Femur (tissue), 1 donor: Measurements from ENCODE around the gene PNPLA1.

Source experiments
- DNase-seq: peaks from one replicate; pipeline ENCODE4 v3.0.0-alpha.2; 2017

Gene PNPLA1, protein sequence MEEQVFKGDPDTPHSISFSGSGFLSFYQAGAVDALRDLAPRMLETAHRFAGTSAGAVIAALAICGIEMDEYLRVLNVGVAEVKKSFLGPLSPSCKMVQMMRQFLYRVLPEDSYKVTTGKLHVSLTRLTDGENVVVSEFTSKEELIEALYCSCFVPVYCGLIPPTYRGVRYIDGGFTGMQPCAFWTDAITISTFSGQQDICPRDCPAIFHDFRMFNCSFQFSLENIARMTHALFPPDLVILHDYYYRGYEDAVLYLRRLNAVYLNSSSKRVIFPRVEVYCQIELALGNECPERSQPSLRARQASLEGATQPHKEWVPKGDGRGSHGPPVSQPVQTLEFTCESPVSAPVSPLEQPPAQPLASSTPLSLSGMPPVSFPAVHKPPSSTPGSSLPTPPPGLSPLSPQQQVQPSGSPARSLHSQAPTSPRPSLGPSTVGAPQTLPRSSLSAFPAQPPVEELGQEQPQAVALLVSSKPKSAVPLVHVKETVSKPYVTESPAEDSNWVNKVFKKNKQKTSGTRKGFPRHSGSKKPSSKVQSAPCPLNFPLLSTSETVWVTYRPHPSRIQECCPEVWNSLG

GRCh38 chr6:36269834-36270705, at the start of gene PNPLA1:
TSS of gene PNPLA1 (plus strand) at chr6:36270060. CDS start at chr6:36270460, 400 bp downstream.
- DNase-seq, result no peak

DNA sequence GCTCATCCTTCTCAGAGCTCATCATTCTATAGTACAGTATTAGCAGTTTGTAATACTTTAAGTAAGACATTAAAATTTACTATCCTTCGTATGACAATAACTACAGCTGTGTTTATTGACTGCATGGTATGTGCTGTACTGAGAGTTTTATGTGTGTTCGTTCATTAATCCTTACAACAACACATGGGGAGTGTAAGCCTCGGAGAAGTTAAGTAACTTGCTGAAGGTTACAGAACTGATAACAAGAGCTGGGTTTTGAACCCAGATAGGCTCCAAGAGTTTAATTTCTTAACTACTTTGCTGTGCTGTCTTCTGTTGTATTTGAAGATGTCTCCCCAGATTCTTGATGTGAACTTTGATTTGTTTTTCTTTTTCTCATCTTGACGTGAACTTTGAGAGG, 49.6 kb upstream of the PNPLA1 start:
- no peak for DNase-seq

DNA sequence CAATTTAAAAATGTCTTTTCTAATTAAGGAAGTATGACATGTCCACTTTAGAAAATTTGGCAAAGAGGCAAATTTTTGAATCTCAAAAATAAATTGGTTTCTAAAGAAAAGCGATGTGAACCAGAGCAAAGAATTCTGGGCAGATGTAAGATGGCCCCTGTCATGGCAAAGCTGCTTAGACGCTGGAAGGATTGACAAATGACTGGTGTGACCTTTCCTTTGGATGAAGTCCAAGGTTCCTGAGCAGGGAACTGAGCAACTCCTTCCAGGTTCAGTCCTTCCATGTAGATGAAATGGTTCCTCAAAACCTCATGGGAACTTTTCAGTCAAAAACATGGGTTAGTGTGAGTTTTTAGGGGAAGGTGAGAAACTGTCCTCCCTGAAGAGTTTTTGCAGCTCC, 48.2 kb upstream of the PNPLA1 start:
- no peak for DNase-seq

- DNase-seq, result no peak
Observed at GRCh38 chr6:36222924-36223323, 46.9 kb upstream of the PNPLA1 start.

DNA sequence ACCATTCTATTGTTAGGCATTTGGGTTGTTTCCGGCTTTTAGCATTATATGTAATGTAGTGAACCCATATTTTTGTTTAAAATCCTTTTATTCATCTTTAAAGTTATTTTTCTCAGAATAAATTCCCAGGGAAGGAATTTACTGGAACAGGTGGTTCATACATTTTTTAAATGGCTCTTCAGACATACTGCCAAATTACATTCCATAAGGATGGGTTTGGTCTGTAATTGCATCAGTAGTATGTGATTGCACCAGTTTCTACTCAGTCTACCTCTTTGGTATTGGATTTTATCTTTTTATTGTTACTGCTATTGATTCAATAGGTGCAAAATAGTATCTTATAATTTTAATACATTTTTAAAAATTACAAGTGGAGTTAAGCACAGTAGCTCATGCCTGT, 46.2 kb upstream of the PNPLA1 start:
- DNase-seq, result no peak

DNA sequence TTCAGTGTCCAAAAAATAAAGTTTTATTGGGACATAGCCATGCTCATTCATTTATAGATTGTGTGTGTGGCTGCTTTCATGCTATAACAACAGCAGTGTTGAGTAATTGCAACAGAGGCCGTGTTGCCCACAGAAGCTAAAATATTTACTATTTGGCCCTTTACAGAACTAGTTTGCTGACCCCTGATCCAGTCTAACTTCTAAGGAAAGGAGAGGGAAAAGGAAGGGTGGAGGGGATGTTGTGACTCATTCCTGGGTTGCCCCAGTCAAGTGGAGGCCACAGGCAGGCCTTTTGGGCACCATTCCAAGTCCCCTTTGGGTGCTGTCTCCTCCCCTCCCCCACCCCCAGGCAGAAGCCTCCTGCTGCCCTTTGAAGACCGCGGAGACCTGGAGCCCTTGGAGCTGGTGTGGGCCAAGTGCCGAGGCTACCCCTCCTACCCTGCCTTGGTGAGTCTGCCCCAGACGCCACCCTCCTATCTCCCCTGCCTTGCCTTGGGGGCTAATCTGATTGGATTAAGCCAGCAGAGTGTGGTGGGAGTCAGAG, 44.9 kb upstream of the PNPLA1 start:
- no peak for DNase-seq

GRCh38 chr6:36226438-36227047, 43.3 kb upstream of the PNPLA1 start:
- DNase-seq, result no peak

- DNase-seq, result no peak
Observed at GRCh38 chr6:36227379-36228228, 42.3 kb upstream of the PNPLA1 start.

- no peak for DNase-seq
Observed at GRCh38 chr6:36229223-36229622, 40.6 kb upstream of the PNPLA1 start.

DNA sequence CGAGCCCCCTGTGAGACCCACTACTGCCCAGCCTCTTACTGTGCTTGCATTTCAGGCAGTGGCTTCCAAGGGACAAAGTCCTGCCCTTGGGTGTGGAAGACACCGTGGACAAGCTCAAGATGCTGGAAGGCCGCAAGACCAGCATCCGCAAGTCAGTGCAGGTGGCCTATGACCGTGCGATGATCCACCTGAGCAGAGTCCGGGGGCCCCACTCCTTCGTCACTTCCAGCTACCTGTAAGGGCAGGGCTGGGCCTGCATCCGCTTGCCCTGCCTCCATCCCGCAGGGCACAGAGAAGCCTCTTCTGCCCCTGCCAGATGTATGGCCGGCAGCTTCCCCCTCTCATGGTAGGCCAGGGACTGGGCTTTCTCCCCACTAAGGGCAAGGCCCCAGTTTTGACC, 39.5 kb upstream of the PNPLA1 start:
- DNase-seq, result no peak

DNA sequence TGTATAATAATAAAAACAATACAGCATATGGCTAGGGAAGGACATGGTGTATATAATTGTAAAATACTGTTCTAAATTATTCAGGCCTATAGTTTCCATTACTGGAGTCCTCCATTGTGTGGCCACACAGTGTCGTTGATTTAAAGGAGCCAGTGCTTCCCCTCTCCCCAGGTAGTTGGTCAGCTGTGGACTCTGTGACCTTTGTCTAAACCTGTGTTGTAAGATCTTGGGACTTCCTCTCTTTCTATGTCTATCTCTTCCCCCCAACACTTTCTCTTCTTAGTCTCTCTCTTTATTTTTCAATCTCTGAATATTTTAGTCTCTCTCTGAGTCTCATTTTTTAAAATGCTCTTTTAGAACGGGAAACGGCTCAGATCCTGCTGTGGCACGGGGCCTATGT, 37.7 kb upstream of the PNPLA1 start:
- DNase-seq, result no peak

DNA sequence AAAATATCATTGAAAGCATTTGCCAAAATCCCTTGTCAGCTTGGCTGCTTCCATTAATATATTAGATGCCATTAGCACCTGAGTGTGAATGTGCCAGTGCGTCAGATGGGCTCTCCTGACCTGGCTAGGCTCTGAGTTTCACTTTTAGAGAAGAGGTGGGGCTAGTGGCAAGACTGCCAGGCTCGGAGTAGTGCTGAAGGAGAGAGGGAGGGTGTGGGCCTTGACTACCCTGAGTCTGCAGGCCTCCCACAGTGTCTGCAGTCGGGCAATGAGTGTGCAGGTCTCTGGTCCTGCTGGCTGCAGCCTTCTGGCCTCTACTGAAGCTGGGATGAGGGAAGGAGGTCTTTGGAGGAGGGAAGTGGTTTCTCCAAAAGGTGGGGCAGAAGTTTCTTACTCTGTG, 34.6 kb upstream of the PNPLA1 start:
- DNase-seq, result no peak

- no peak for DNase-seq
Observed at GRCh38 chr6:36235862-36236261, 34.0 kb upstream of the PNPLA1 start.

- no peak for DNase-seq
Observed at GRCh38 chr6:36239774-36240173, 30.1 kb upstream of the PNPLA1 start.

- no peak for DNase-seq
Observed at GRCh38 chr6:36241728-36242127, 28.1 kb upstream of the PNPLA1 start.

- no peak for DNase-seq
Observed at GRCh38 chr6:36242161-36242560, 27.7 kb upstream of the PNPLA1 start.

- DNase-seq, result no peak
Observed at GRCh38 chr6:36242626-36243025, 27.2 kb upstream of the PNPLA1 start.

GRCh38 chr6:36243562-36244212, 26.2 kb upstream of the PNPLA1 start:
- no peak for DNase-seq

DNA sequence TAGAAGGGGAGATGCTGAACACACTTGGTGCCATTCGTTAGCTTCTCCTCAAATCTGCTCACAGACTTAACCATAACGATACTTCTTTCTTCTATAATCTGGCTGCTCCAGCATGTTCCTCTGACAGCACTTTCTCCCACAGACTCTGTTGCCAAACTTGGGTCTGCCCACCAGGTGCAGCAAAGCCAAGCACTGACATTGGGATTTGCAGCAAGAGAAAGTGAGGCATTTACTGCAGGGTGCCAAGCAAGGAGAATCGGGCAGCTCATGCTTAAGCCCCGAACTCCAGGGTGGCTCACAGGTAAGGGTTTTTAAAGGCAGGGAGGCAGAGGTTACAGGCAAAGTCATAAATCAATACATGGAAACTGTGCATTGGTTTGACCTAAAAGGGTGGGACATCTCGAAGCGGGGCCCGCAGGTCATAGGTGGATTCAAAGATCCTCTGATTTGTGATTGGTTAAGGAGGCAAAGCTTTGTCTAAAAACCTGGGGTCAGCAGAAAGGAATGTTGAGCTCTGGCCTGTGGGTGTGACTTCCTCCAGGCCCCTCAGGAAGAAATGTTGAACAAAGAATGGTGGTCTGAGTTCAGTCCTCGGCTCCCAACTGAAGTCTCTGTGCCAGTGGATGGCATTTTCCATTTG, 25.1 kb upstream of the PNPLA1 start:
- DNase-seq, result no peak

DNA sequence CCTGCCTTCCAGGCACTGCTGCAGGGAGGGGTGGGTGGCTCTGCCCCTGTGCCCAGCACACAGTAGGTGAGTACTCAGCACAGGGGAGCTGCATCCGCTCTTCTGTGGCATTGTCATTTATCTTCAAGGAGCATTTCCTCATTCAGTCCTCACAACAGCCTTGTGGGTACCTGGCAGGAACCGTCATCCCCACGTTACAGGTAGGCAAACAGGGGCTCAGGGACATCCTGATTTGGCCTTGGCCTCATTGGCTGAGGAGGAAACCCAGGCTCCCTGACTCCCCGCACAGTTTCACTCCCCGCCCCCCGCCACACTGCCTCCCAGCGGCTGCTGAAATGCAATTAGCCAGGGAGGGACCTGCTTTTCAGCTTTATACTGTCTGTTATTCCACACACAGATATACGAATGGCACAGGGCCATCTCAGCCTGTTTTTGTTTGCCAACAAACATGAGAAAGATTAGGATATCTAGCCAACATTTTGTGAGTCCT, 24.2 kb upstream of the PNPLA1 start:
- DNase-seq, result no peak
